Mesenchymal stem cell (in vitro differentiated cells and primary cell): ENCODE data around the gene CRELD1.

Experiments
- DNase-seq: peaks from one replicate; pipeline ENCODE4 v3.0.0-alpha.2; 2013
- H2AFZ ChIP-seq: one replicate; pipeline ENCODE4 v1.6.1; 2013; ENCODE audit warnings: low read depth, mild to moderate bottlenecking, control low read depth, inconsistent platforms, low read length, moderate library complexity
- H2AK5ac ChIP-seq: 2 replicates; pipeline ENCODE4 v1.6.1; 2013; ENCODE audit warnings: low read length, moderate library complexity, mild to moderate bottlenecking, inconsistent platforms; ENCODE audit not compliant: severe bottlenecking
- H2BK120ac ChIP-seq: one replicate; pipeline ENCODE4 v1.6.1; 2013; ENCODE audit warnings: low read depth, mild to moderate bottlenecking, inconsistent platforms, low read length, moderate library complexity
- H2BK12ac ChIP-seq, 2 experiments: one replicate each; pipeline ENCODE4 v1.6.1; 2013; ENCODE audit warnings: inconsistent platforms in 2 of 2, low read length in 2 of 2, mild to moderate bottlenecking in 2 of 2, moderate library complexity in 2 of 2, control low read depth in 1 of 2
- H2BK15ac ChIP-seq: one replicate; pipeline ENCODE4 v1.6.1; 2013; ENCODE audit warnings: mild to moderate bottlenecking, low read depth, inconsistent platforms; ENCODE audit not compliant: poor library complexity, severe bottlenecking
- H2BK5ac ChIP-seq: 2 replicates; pipeline ENCODE4 v1.6.1; 2013; ENCODE audit warnings: low read depth, mild to moderate bottlenecking, low read length, control low read depth, inconsistent platforms; ENCODE audit not compliant: poor library complexity, severe bottlenecking
- H3K14ac ChIP-seq, 2 experiments: one replicate each; pipeline ENCODE4 v1.6.1; 2013; ENCODE audit warnings: inconsistent platforms in 2 of 2, low read length in 2 of 2, control low read depth in 1 of 2, mild to moderate bottlenecking in 1 of 2, moderate library complexity in 1 of 2
- H3K18ac ChIP-seq, 2 experiments: one replicate each; pipeline ENCODE4 v1.6.1; 2013; ENCODE audit warnings: inconsistent platforms in 2 of 2, low read length in 2 of 2, control low read depth in 1 of 2, low read depth in 1 of 2, mild to moderate bottlenecking in 1 of 2
- H3K23ac ChIP-seq, 2 experiments: one replicate each; pipeline ENCODE4 v1.6.1; 2013; ENCODE audit warnings: inconsistent platforms in 2 of 2, low read length in 2 of 2, mild to moderate bottlenecking in 2 of 2, moderate library complexity in 2 of 2, control low read depth in 1 of 2
- H3K27ac ChIP-seq: 2 replicates; pipeline ENCODE4 v1.5.1; 2013; ENCODE audit warnings: mild to moderate bottlenecking, moderate library complexity, low read length, control low read depth, inconsistent platforms; ENCODE audit not compliant: poor library complexity, severe bottlenecking
- H3K27me3 ChIP-seq, 2 experiments: 2 replicates each; pipeline versions ENCODE4 v1.6.1 to v1.7.0; 2013; ENCODE audit warnings: low read length in 2 of 2, mild to moderate bottlenecking in 2 of 2, moderate library complexity in 2 of 2, control low read depth in 1 of 2, inconsistent platforms in 1 of 2; ENCODE audit not compliant: control insufficient read depth in 1 of 2, insufficient read depth in 1 of 2
- H3K36me3 ChIP-seq, 2 experiments: 2 replicates each; pipeline versions ENCODE4 v1.6.1 to v1.7.0; 2013; ENCODE audit warnings: low read length in 2 of 2, control low read depth in 1 of 2, inconsistent platforms in 1 of 2, low read depth in 1 of 2, mild to moderate bottlenecking in 1 of 2; ENCODE audit not compliant: insufficient read depth in 2 of 2, control insufficient read depth in 1 of 2
- H3K4ac ChIP-seq, 2 experiments: one replicate each; pipeline ENCODE4 v1.6.1; 2013; ENCODE audit warnings: inconsistent platforms in 2 of 2, low read length in 2 of 2, mild to moderate bottlenecking in 2 of 2, moderate library complexity in 2 of 2, control low read depth in 1 of 2, low read depth in 1 of 2
- H3K4me1 ChIP-seq: 2 replicates; pipeline ENCODE4 v1.6.1; 2013; ENCODE audit warnings: low read depth, low read length, control low read depth; ENCODE audit not compliant: control insufficient read depth, insufficient read depth
- H3K4me2 ChIP-seq: 2 replicates; pipeline ENCODE4 v1.6.1; 2013; ENCODE audit warnings: low read length, mild to moderate bottlenecking, inconsistent platforms; ENCODE audit not compliant: poor library complexity, severe bottlenecking
- H3K4me3 ChIP-seq, 2 experiments: 2 replicates each; pipeline versions ENCODE4 v1.5.1 to v1.7.0; 2013; ENCODE audit warnings: low read length in 2 of 2, mild to moderate bottlenecking in 2 of 2, control low read depth in 1 of 2, low read depth in 1 of 2; ENCODE audit not compliant: insufficient read depth in 1 of 2
- H3K79me1 ChIP-seq: replicated peaks from 2 replicates; pipeline ENCODE4 v1.6.1; 2013; ENCODE audit warnings: mild to moderate bottlenecking, control low read depth, low read length, inconsistent platforms; ENCODE audit not compliant: poor library complexity, severe bottlenecking
- H3K9ac ChIP-seq: 2 replicates; pipeline ENCODE4 v1.7.0; 2013; ENCODE audit warnings: mild to moderate bottlenecking, low read length, moderate library complexity
- H3K9me3 ChIP-seq: 2 replicates; pipeline ENCODE4 v1.7.0; 2013; ENCODE audit warnings: mild to moderate bottlenecking, low read length; ENCODE audit not compliant: control insufficient read depth
- H4K8ac ChIP-seq: one replicate; pipeline ENCODE4 v1.6.1; 2013; ENCODE audit warnings: inconsistent platforms, mild to moderate bottlenecking, low read length, moderate library complexity
- H4K91ac ChIP-seq: one replicate; pipeline ENCODE4 v1.6.1; 2013; ENCODE audit warnings: mild to moderate bottlenecking, low read length, inconsistent platforms
- WGBS: methylation state at CpG from one replicate; pipeline ENCODE4 v1.1.7; 2013; ENCODE audit warnings: mixed read lengths; 5-methylcytosine and 5-hydroxymethylcytosine counted together

The CRELD1 gene

GRCh38 chr3:9902372-9903237 lies 31.0 kb upstream of the CRELD1 start, which contains the start of gene IL17RE:
Gene IL17RE, plus strand, starts transcription at chr3:9902848. Its CDS starts 85 bp downstream, at chr3:9902933.
- Histone ChIP-seq H2BK120ac (no peak within 1 kb of the TSS), H2BK5ac (no peak within 1 kb of the TSS), H3K79me1 (peaks cover 2% of the 10 kb centered on the region), H2BK15ac (peak within 1 kb of the TSS; percentile 77), H3K36me3 (no peaks in the 10 kb centered on the region), H2AFZ (peak within 1 kb of the TSS; percentile 42), H3K27me3 (no peaks in the 10 kb centered on the region), H3K27ac (no peak within 1 kb of the TSS), H2AK5ac (peak within 1 kb of the TSS; percentile 66), H3K4me3 (peak within 1 kb of the TSS in 1 of 2 experiments; percentile 68), H3K4me1 (peaks cover 19% of the 10 kb centered on the region), H3K9ac (peak within 1 kb of the TSS; percentile 73), H2BK12ac (peak within 1 kb of the TSS; percentile 78 to 99), H4K8ac (peak within 1 kb of the TSS; percentile 95), H3K4ac (peak within 1 kb of the TSS; percentile 17 to 88), H3K4me2 (no peak within 1 kb of the TSS), H3K14ac (peak within 1 kb of the TSS in 1 of 2 experiments; percentile 91), H3K9me3 (no peaks in the 10 kb centered on the region), H4K91ac (peak within 1 kb of the TSS; percentile 97), H3K23ac (no peak within 1 kb of the TSS), H3K18ac (peak within 1 kb of the TSS; percentile 67)
- 61% methylated on average over 12 of the region's 13 CpGs for WGBS
- no peak for DNase-seq

GRCh38 chr3:9903238-9903624 lies 30.4 kb upstream of the CRELD1 start:
- Histone ChIP-seq H3K4ac (peak overlapping the region; percentile 17 to 88), H2AK5ac (peak overlapping the region; percentile 66), H3K4me1 (peaks cover 17% of the 10 kb centered on the region), H3K4me2 (no peak overlapping the region), H3K23ac (no peak overlapping the region), H3K9ac (peak overlapping the region; percentile 73), H3K27me3 (no peaks in the 10 kb centered on the region), H4K8ac (peak overlapping the region; percentile 95), H3K18ac (peak overlapping the region in 1 of 2 experiments; percentile 67), H2AFZ (no peak overlapping the region), H3K14ac (no peak overlapping the region), H2BK120ac (no peak overlapping the region), H2BK15ac (peak overlapping the region; percentile 77), H2BK12ac (peak overlapping the region; percentile 78 to 99), H3K9me3 (no peaks in the 10 kb centered on the region), H3K36me3 (no peaks in the 10 kb centered on the region), H3K4me3 (peak overlapping the region in 1 of 2 experiments; percentile 68), H3K27ac (no peak overlapping the region), H3K79me1 (peaks cover 2% of the 10 kb centered on the region), H4K91ac (peak overlapping the region; percentile 97), H2BK5ac (no peak overlapping the region)
- WGBS, result 42% methylated on average over 4 of the region's 4 CpGs
- DNase-seq, result peak; percentile 55

DNA sequence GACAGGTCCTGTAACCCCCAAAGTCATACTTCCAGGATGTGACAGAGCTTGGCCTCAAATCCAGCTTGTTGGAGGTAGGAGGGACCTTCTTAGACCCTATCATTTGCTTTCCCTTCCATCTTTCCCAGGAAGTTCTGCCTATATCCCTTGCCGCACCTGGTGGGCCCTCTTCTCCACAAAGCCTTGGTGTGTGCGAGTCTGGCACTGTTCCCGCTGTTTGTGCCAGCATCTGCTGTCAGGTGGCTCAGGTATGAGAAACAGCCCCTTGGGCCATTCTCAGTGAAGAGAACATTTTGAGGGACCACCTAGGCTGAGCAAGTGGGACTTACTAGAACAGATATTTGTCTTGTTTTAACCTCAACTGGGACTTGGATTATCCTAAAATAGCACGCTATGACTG lies 29.7 kb upstream of the CRELD1 start:
- Histone ChIP-seq H3K36me3 (no peaks in the 10 kb centered on the region), H3K79me1 (peaks cover under 1% of the 10 kb centered on the region), H3K4me2 (no peak overlapping the region), H2AFZ (no peak overlapping the region), H3K23ac (no peak overlapping the region), H3K27ac (no peak overlapping the region), H2BK12ac (peak overlapping the region in 1 of 2 experiments; percentile 21), H3K4me1 (peaks cover 10% of the 10 kb centered on the region), H3K9ac (no peak overlapping the region), H3K18ac (no peak overlapping the region), H2BK120ac (no peak overlapping the region), H2AK5ac (peak overlapping the region; percentile 44), H3K27me3 (no peaks in the 10 kb centered on the region), H2BK5ac (no peak overlapping the region), H4K91ac (no peak overlapping the region), H3K9me3 (no peaks in the 10 kb centered on the region), H3K4ac (no peak overlapping the region), H2BK15ac (no peak overlapping the region), H4K8ac (no peak overlapping the region), H3K14ac (no peak overlapping the region), H3K4me3 (no peak overlapping the region)
- no peak for DNase-seq
- WGBS, result 94% methylated on average over 3 of the region's 4 CpGs

DNA sequence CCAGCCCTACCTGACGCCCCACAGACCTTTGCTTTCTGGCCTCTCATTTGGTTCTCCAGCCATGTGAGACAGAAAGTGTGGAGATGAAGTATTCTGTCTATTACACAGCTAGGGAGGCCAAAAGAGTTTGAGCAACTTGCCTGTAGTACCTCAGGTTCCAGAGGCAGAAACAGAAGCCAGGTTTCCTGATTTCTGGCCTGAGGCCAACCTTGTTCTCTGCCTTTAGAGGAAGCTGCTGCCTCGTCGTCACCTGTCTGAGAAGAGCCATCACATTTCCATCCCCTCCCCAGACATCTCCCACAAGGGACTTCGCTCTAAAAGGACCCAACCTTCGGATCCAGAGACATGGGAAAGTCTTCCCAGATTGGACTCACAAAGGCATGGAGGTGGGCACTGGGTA lies 27.2 kb upstream of the CRELD1 start:
- 93% methylated on average over 5 of the region's 5 CpGs for WGBS
- Histone ChIP-seq H4K8ac (no peak overlapping the region), H2AFZ (no peak overlapping the region), H3K36me3 (no peaks in the 10 kb centered on the region), H2AK5ac (no peak overlapping the region), H2BK120ac (no peak overlapping the region), H3K18ac (no peak overlapping the region), H3K27me3 (no peaks in the 10 kb centered on the region), H3K9ac (no peak overlapping the region), H3K4me2 (no peak overlapping the region), H3K4me1 (peaks cover 12% of the 10 kb centered on the region), H3K4ac (no peak overlapping the region), H2BK15ac (no peak overlapping the region), H3K4me3 (no peak overlapping the region), H3K14ac (no peak overlapping the region), H4K91ac (no peak overlapping the region), H2BK12ac (no peak overlapping the region), H3K23ac (no peak overlapping the region), H2BK5ac (no peak overlapping the region), H3K9me3 (no peaks in the 10 kb centered on the region), H3K79me1 (no peaks in the 10 kb centered on the region), H3K27ac (no peak overlapping the region)
- no peak for DNase-seq
